Glutamatergic neuron (in vitro differentiated cells): Measurements from ENCODE around the gene NEK4. TPM values are rescaled to one million over a fixed set of nuclear protein-coding genes. Genes with fewer than 3 reads are reported as not detected.

Experiments
- DNase-seq: peaks from one replicate; pipeline ENCODE4 v3.0.0; 2022
- H3K27ac Mint-ChIP-seq: one replicate; pipeline ENCODE4 v1.8.0; 2020; ENCODE audit warnings: mild to moderate bottlenecking, mixed read lengths, inconsistent platforms; ENCODE audit not compliant: unreplicated experiment
- H3K27me3 Mint-ChIP-seq: one replicate; pipeline ENCODE4 v1.8.0; 2020; ENCODE audit warnings: mild to moderate bottlenecking, moderate library complexity, mixed read lengths, inconsistent platforms; ENCODE audit not compliant: unreplicated experiment
- H3K36me3 Mint-ChIP-seq: one replicate; pipeline ENCODE4 v1.8.0; 2020; ENCODE audit warnings: mild to moderate bottlenecking, mixed read lengths, inconsistent platforms; ENCODE audit not compliant: unreplicated experiment
- H3K4me1 Mint-ChIP-seq: one replicate; pipeline ENCODE4 v1.8.0; 2020; ENCODE audit warnings: mild to moderate bottlenecking, low read depth, mixed read lengths, inconsistent platforms; ENCODE audit not compliant: unreplicated experiment
- H3K4me3 Mint-ChIP-seq: one replicate; pipeline ENCODE4 v1.8.0; 2020; ENCODE audit warnings: mild to moderate bottlenecking, mixed read lengths, inconsistent platforms; ENCODE audit not compliant: unreplicated experiment
- H3K9me3 Mint-ChIP-seq: one replicate; pipeline ENCODE4 v1.8.0; 2020; ENCODE audit warnings: mild to moderate bottlenecking, moderate library complexity, mixed read lengths, inconsistent platforms; ENCODE audit not compliant: unreplicated experiment
- total RNA-seq: library from RNA; stranded (reverse); fragmentation: NEBNext Ultra II Directional; extraction: Animal tissue kit (Norgen Biotek cat#: 25700); gene quantifications from one replicate; pipeline ENCODE4 v1.2.1, GENCODE V29; 2021; ENCODE audit not compliant: unreplicated experiment
- TF ChIP-seq, protein P1 (sequence below): fragments of 200-600 bp; sonication (generic); IDR thresholded peaks from one replicate; pipeline ENCODE4 v1.5.0; 2021; ENCODE audit not compliant: partially characterized antibody, unreplicated experiment

NEK4 gene
- total RNA-seq, 1 donor from 2014 or later = 28.5 TPM

DNA sequence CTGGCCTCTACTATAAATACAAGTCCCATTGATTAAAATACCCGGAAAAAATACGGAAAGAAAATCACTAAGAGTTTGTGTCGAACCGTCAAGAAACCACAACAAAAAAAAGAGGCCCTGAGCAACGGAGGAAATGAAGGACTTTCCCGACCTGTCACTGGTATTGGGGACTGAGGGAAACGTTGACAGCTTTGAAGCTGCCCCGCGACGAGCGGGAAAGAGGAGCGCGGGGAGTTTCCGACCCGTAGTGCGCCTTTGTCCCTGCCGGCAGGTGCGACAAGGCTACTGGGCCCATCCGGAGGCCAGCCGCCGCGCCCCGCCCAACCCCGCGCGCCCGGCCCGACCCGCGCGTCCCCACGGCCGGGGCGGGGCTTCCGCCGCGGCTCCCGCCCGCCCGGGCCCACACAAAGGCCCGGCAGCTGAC lies 85.4 kb downstream of the NEK4 start:
- DNase-seq = peak; percentile 86
- peak overlapping the region; percentile 98 for H3K27ac Mint-ChIP-seq
- H3K4me3 Mint-ChIP-seq = peak overlapping the region; percentile 98
- peaks cover 21% of the 10 kb centered on the region for H3K4me1 Mint-ChIP-seq
- peaks cover 5% of the 10 kb centered on the region for H3K27me3 Mint-ChIP-seq
- peaks cover 9% of the 10 kb centered on the region for H3K9me3 Mint-ChIP-seq
- TF ChIP-seq, protein P1, sequence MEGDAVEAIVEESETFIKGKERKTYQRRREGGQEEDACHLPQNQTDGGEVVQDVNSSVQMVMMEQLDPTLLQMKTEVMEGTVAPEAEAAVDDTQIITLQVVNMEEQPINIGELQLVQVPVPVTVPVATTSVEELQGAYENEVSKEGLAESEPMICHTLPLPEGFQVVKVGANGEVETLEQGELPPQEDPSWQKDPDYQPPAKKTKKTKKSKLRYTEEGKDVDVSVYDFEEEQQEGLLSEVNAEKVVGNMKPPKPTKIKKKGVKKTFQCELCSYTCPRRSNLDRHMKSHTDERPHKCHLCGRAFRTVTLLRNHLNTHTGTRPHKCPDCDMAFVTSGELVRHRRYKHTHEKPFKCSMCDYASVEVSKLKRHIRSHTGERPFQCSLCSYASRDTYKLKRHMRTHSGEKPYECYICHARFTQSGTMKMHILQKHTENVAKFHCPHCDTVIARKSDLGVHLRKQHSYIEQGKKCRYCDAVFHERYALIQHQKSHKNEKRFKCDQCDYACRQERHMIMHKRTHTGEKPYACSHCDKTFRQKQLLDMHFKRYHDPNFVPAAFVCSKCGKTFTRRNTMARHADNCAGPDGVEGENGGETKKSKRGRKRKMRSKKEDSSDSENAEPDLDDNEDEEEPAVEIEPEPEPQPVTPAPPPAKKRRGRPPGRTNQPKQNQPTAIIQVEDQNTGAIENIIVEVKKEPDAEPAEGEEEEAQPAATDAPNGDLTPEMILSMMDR = no peak
- peaks cover 4% of the 10 kb centered on the region for H3K36me3 Mint-ChIP-seq

DNA sequence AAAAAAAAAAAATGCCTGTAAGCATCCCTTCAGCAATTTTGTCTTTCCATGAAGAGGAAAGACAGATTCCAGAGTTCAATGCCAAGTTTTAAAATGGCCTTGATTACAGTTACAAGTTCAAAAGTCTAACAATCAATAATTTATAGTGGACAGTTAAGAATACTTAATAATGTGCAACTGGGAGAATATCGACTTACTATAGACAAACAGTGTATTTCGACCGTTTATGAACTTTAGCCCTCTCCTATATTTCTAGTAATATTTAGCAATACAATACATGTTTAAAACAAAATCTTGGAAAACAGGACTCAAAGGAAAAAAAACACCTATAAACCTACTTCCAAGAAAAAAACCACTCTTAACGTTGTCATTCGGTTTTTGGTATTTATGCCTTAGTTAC lies 86.6 kb downstream of the NEK4 start:
- H3K27ac Mint-ChIP-seq = peak overlapping the region; percentile 98
- peaks cover 4% of the 10 kb centered on the region for H3K36me3 Mint-ChIP-seq
- DNase-seq = no peak
- peaks cover 5% of the 10 kb centered on the region for H3K27me3 Mint-ChIP-seq
- H3K4me1 Mint-ChIP-seq = peaks cover 21% of the 10 kb centered on the region
- peak overlapping the region; percentile 98 for H3K4me3 Mint-ChIP-seq
- H3K9me3 Mint-ChIP-seq = peaks cover 9% of the 10 kb centered on the region
- TF ChIP-seq, protein P1 = no peak

DNA sequence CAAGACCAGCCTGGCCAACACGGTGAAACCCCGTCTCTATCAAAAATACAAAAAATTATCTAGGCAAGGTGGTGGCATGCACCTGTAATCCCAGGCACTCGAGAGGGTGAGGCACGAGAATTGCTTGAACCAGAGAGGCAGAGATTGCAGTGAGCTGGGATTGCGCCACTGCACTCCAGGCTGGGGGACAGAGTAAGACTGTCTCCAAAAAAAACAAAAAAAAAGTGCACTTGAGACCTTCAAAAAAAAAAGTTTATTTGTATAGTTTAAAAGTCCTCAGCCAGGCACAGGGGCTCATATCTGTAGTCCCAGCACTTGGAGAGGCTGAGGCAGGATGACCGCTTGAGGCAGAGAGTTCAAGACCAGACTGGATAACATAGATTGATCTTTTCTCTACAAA lies 87.1 kb downstream of the NEK4 start:
- peaks cover 4% of the 10 kb centered on the region for H3K36me3 Mint-ChIP-seq
- peak overlapping the region; percentile 98 for H3K4me3 Mint-ChIP-seq
- H3K4me1 Mint-ChIP-seq = peaks cover 21% of the 10 kb centered on the region
- TF ChIP-seq, protein P1 = no peak
- peaks cover 9% of the 10 kb centered on the region for H3K9me3 Mint-ChIP-seq
- peaks cover 5% of the 10 kb centered on the region for H3K27me3 Mint-ChIP-seq
- no peak for DNase-seq
- no peak overlapping the region for H3K27ac Mint-ChIP-seq

DNA sequence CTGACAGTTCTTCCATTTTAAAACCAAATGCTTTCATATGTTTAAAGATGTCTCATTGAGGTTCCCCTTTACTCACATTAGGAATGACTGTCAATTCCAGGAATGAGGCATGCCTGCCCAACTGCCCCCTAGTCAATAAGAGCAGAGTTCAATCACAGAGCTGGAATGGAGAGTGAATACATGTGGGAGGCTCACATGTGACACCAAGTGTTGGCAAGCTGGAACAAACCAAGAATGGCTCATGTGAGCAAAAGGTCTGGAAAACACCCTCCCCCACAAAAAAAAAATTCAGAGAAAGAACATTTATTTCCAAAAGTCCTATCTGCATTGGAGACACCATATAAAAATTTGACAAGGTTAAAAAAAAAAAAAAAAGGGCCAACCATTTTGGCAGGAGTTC lies 88.7 kb downstream of the NEK4 start:
- peak overlapping the region; percentile 56 for H3K27ac Mint-ChIP-seq
- DNase-seq = no peak
- H3K36me3 Mint-ChIP-seq = peaks cover 8% of the 10 kb centered on the region
- TF ChIP-seq, protein P1 = no peak
- peak overlapping the region; percentile 40 for H3K4me3 Mint-ChIP-seq
- peaks cover 9% of the 10 kb centered on the region for H3K9me3 Mint-ChIP-seq
- peaks cover 21% of the 10 kb centered on the region for H3K4me1 Mint-ChIP-seq
- H3K27me3 Mint-ChIP-seq = peaks cover 5% of the 10 kb centered on the region

DNA sequence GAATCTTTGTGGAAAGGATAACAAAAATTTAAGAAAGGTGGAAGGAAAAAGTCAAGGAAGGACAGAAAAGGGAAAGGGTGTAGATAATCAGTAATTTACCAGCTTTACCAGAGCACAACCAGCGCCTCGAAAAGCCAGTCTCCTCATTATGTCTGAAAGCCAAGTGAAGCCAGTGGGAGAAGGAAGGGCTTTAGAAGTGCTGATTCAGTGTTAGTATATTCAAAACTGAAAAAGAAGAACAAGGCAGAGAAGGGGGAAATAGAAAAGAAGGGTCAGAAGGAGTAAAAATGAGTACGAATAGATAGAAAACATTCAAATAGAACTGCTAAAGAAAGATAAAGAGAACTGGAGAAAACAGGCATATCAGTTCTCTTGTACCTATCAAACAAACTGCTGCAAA lies 89.1 kb downstream of the NEK4 start:
- H3K4me3 Mint-ChIP-seq = peak overlapping the region; percentile 11
- H3K27ac Mint-ChIP-seq = peak overlapping the region; percentile 24
- H3K4me1 Mint-ChIP-seq = peaks cover 21% of the 10 kb centered on the region
- peaks cover 11% of the 10 kb centered on the region for H3K36me3 Mint-ChIP-seq
- H3K27me3 Mint-ChIP-seq = peaks cover 5% of the 10 kb centered on the region
- DNase-seq = no peak
- TF ChIP-seq, protein P1 = no peak
- H3K9me3 Mint-ChIP-seq = peaks cover 9% of the 10 kb centered on the region
